ENCODE data around the gene B4GAT1.

B4GAT1 gene

GRCh38 chr11:66318600-66318970 lies 28.8 kb downstream of the B4GAT1 start:
- H3K4me3 ChIP-seq (ENCODE audit: low read depth, low read length) = no peak overlapping the region
- H3K36me3 ChIP-seq (ENCODE audit: control insufficient read depth, insufficient read depth, low read length) = no peaks in the 10 kb centered on the region
- no peaks in the 10 kb centered on the region for H3K27me3 ChIP-seq (ENCODE audit: control insufficient read depth, insufficient read depth, low read length)
- H2AFZ ChIP-seq = no peak overlapping the region
- TF ChIP-seq CTCF (IDR thresholded peaks at IDR 0.05) = no peak
- peaks cover 2% of the 10 kb centered on the region for H3K4me1 ChIP-seq
- H3K4me2 ChIP-seq (ENCODE audit: low read length) = no peak overlapping the region
- no peaks in the 10 kb centered on the region for H3K9me3 ChIP-seq (ENCODE audit: control insufficient read depth, low read length)
- no peaks in the 10 kb centered on the region for H3K79me2 ChIP-seq
- no peak overlapping the region for H3K27ac ChIP-seq
- no peak overlapping the region for H3K9ac ChIP-seq

DNA sequence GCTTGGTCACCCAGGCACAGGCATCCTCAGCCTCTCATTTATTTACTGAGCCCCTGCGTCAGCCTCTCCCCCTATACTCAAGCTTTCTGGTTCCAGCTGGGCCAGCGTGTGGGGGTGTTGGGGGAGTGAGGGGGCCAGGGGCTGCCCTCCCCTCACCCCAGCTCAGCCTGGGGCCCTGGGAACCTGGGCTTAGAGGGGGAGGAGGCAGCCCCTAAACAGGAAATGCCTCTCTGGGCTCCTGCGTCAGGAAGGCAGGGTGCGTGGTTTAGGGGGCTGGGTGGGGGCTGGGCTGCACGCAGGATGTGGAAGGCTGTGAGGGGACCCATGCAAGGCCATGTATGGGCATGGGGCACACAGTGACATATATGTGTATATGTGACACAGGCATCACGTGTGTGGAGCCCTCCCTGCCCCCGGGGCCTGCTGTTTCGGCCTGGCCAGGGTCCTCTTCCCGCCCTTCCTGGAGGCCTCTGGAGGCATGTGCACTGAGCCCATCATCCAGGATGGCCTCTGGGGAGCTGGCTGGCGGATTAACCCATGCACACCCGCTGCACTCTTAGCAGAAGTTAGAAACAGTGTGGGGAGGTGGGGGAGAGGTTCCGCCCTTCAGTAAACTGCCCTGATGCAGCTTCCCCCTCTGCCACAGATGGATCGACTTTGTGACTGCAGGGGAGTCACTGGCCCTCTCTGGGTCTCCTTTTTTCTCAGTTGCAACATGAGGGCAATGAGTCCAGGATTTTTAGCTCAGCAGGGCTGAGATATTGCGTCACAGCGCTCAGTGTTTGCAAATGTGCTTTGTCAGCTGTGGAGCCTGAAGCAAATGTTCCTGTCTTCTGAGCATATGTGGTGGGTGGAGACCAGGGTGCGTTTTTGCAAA lies 29.5 kb downstream of the B4GAT1 start:
- H2AFZ ChIP-seq = no peak overlapping the region
- peaks cover 2% of the 10 kb centered on the region for H3K4me1 ChIP-seq
- no peaks in the 10 kb centered on the region for H3K27me3 ChIP-seq (ENCODE audit: control insufficient read depth, insufficient read depth, low read length)
- TF ChIP-seq CTCF (IDR thresholded peaks at IDR 0.05) = no peak
- H3K27ac ChIP-seq = peak overlapping the region; percentile 32
- no peaks in the 10 kb centered on the region for H3K9me3 ChIP-seq (ENCODE audit: control insufficient read depth, low read length)
- H3K9ac ChIP-seq = no peak overlapping the region
- H3K79me2 ChIP-seq = no peaks in the 10 kb centered on the region
- no peak overlapping the region for H3K4me3 ChIP-seq (ENCODE audit: low read depth, low read length)
- no peaks in the 10 kb centered on the region for H3K36me3 ChIP-seq (ENCODE audit: control insufficient read depth, insufficient read depth, low read length)
- H3K4me2 ChIP-seq (ENCODE audit: low read length) = no peak overlapping the region

- Histone ChIP-seq H3K79me2 (no peaks in the 10 kb centered on the region), H2AFZ (no peak overlapping the region), H3K4me2 (ENCODE audit: low read length) (no peak overlapping the region), H3K4me1 (peaks cover 2% of the 10 kb centered on the region), H3K27me3 (ENCODE audit: control insufficient read depth, insufficient read depth, low read length) (no peaks in the 10 kb centered on the region), H3K9me3 (ENCODE audit: control insufficient read depth, low read length) (no peaks in the 10 kb centered on the region), H3K4me3 (ENCODE audit: low read depth, low read length) (no peak overlapping the region), H3K27ac (peak overlapping the region; percentile 32), H3K9ac (no peak overlapping the region), H3K36me3 (ENCODE audit: control insufficient read depth, insufficient read depth, low read length) (no peaks in the 10 kb centered on the region)
- no peak for TF ChIP-seq CTCF (IDR thresholded peaks at IDR 0.05)
These were observed 30.1 kb downstream of the B4GAT1 start for GRCh38 chr11:66317322-66317722.

DNA sequence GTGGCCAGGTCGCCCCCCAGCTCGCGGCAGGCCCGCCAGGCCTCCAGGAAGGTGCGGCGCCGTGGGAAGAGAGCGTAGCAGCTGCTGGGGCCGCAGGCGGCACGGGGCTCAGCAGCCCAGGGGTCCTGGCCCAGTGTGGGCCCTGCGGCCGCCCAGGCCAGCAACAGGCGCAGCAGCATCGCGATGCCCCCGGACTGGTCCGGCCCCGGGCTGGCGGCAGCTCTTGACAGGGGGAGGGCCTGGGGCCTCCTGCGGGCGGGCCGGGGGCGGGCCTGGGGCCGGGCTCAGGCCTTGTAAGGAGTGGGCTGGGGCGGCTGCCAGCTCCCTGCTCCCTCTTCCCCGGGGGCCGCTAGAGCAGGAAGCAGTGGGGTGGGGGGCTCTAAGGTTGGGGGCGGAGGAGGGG lies 30.6 kb downstream of the B4GAT1 start, which contains the start of gene CD248:
TSS of gene CD248 (minus strand) at position 196 of the 403 bp plus-strand sequence. CDS start at position 179, 17 bp downstream.
- Histone ChIP-seq H3K27me3 (ENCODE audit: control insufficient read depth, insufficient read depth, low read length) (no peaks in the 10 kb centered on the region), H2AFZ (no peak within 1 kb of the TSS), H3K4me2 (ENCODE audit: low read length) (no peak within 1 kb of the TSS), H3K36me3 (ENCODE audit: control insufficient read depth, insufficient read depth, low read length) (no peaks in the 10 kb centered on the region), H3K9ac (no peak within 1 kb of the TSS), H3K4me1 (peaks cover 2% of the 10 kb centered on the region), H3K27ac (peak within 1 kb of the TSS; percentile 32), H3K9me3 (ENCODE audit: control insufficient read depth, low read length) (no peaks in the 10 kb centered on the region), H3K79me2 (no peaks in the 10 kb centered on the region), H3K4me3 (ENCODE audit: low read depth, low read length) (no peak within 1 kb of the TSS)
- no peak for TF ChIP-seq CTCF (IDR thresholded peaks at IDR 0.05)

Data from parathyroid adenoma (tissue), 2 donors.